Liver (tissue), 9 donors: ENCODE data around the gene DUSP16. TPM values are rescaled to one million over a fixed set of nuclear protein-coding genes. Genes with fewer than 3 reads are reported as not detected.
A peak's percentile ranks its signal among the peaks of the same experiment; 100 is the strongest.

ENCODE experiments used
- DNase-seq: peaks from one replicate; pipeline ENCODE4 v3.0.0-alpha.2; 2017; ENCODE audit warnings: low spot score
- H3K27ac ChIP-seq, 2 donors: one replicate each; pipeline ENCODE4 v1.7.0; 2013; ENCODE audit warnings: inconsistent platforms in 2 of 2, low read length in 2 of 2, control low read depth in 1 of 2, low read depth in 1 of 2, mild to moderate bottlenecking in 1 of 2
- H3K27me3 ChIP-seq, 4 donors: one replicate each; pipeline versions ENCODE4 v1.6.1 to v1.7.0; 2013; ENCODE audit warnings: low read length in 3 of 4, inconsistent platforms in 1 of 4, mild to moderate bottlenecking in 1 of 4, moderate library complexity in 1 of 4; ENCODE audit not compliant: control insufficient read depth in 4 of 4, insufficient read depth in 4 of 4
- H3K36me3 ChIP-seq, 4 donors: one replicate each; pipeline versions ENCODE4 v1.6.1 to v1.7.0; 2013; ENCODE audit warnings: low read length in 3 of 4, mild to moderate bottlenecking in 3 of 4, low read depth in 1 of 4, moderate library complexity in 1 of 4; ENCODE audit not compliant: control insufficient read depth in 4 of 4, insufficient read depth in 3 of 4
- H3K4me1 ChIP-seq, 4 donors: one replicate each; pipeline versions ENCODE4 v1.6.1 to v1.7.0; 2013; ENCODE audit warnings: low read length in 3 of 4, mild to moderate bottlenecking in 3 of 4, moderate library complexity in 1 of 4; ENCODE audit not compliant: control insufficient read depth in 4 of 4, insufficient read depth in 4 of 4
- H3K4me3 ChIP-seq, 3 donors: one replicate each; pipeline versions ENCODE4 v1.6.1 to v1.7.0; 2013; ENCODE audit warnings: low read length in 3 of 3, control low read depth in 1 of 3, low read depth in 1 of 3, mild to moderate bottlenecking in 1 of 3
- H3K9ac ChIP-seq, 2 donors: one replicate each; pipeline ENCODE4 v1.7.0; 2013; ENCODE audit warnings: low read length in 2 of 2, mild to moderate bottlenecking in 2 of 2, moderate library complexity in 2 of 2, control low read depth in 1 of 2, low read depth in 1 of 2
- H3K9me3 ChIP-seq, 4 donors: one replicate each; pipeline versions ENCODE4 v1.6.1 to v1.7.0; 2013; ENCODE audit warnings: low read length in 3 of 4; ENCODE audit not compliant: control insufficient read depth in 4 of 4
- EGR1 ChIP-seq, 2 donors: IDR thresholded peaks; 2 replicates each; pipeline ENCODE4 v1.6.1; 2016 to 2018; ENCODE audit warnings: antibody characterized with exemption in 2 of 2, low read depth in 2 of 2
- FOXA1 ChIP-seq: IDR thresholded peaks from 2 replicates; pipeline ENCODE4 v1.6.1; 2016; ENCODE audit warnings: antibody characterized with exemption
- FOXA2 ChIP-seq: IDR thresholded peaks from 2 replicates; pipeline ENCODE4 v1.6.1; 2016; ENCODE audit warnings: antibody characterized with exemption
- HNF4G ChIP-seq: IDR thresholded peaks from 2 replicates; pipeline ENCODE4 v1.6.1; 2016; ENCODE audit warnings: antibody characterized with exemption
- JUND ChIP-seq, 2 donors: IDR thresholded peaks; 2 replicates each; pipeline ENCODE4 v1.6.1; 2016; ENCODE audit warnings: antibody characterized with exemption in 2 of 2
- NR2F2 ChIP-seq: IDR thresholded peaks from 2 replicates; pipeline ENCODE4 v1.6.1; 2016; ENCODE audit warnings: antibody characterized with exemption
- RAD21 ChIP-seq, 2 donors: IDR thresholded peaks; 2 replicates each; pipeline ENCODE4 v1.6.1; 2016; ENCODE audit warnings: antibody characterized with exemption in 2 of 2, mild to moderate bottlenecking in 2 of 2
- RXRA ChIP-seq, 2 donors: IDR thresholded peaks; 2 replicates each; pipeline ENCODE4 v1.6.1; 2017 to 2018; ENCODE audit warnings: antibody characterized with exemption in 2 of 2, mild to moderate bottlenecking in 1 of 2
- SP1 ChIP-seq: IDR thresholded peaks from 2 replicates; pipeline ENCODE4 v1.6.1; 2018; ENCODE audit warnings: antibody characterized with exemption, mild to moderate bottlenecking
- WGBS: extraction: QIAGEN DNeasy Blood & Tissue Kit; methylation state at CpG from one replicate; pipeline ENCODE4 v1.1.7; 2013; 5-methylcytosine and 5-hydroxymethylcytosine counted together
- polyA plus RNA-seq, 2 donors: library from polyadenylated mRNA; stranded (reverse) in 1 of 2; unstranded in 1 of 2; fragments of 200-250 nt in 1 of 2; fragments of >200 nt in 1 of 2; fragmentation: Nextera tagmentation in 1 of 2; extraction: Ambion mirVana in 1 of 2; gene quantifications; one replicate each; pipeline versions ENCODE4 v1.2.1 to v1.2.3, GENCODE V29; 2013 to 2015
- total RNA-seq, 2 donors: library from RNA; depleted of rRNA; stranded (reverse); fragments of >200 nt; gene quantifications; one replicate each; pipeline ENCODE4 v1.2.3, GENCODE V29; 2014
- TF ChIP-seq, protein P1 (sequence below): IDR thresholded peaks from 2 replicates; pipeline ENCODE4 v1.6.1; 2016; ENCODE audit warnings: antibody characterized with exemption
- TF ChIP-seq, protein P2 (sequence below): IDR thresholded peaks from 2 replicates; pipeline ENCODE4 v1.6.1; 2016; ENCODE audit warnings: antibody characterized with exemption
- TF ChIP-seq, protein P3 (sequence below): IDR thresholded peaks from 2 replicates; pipeline ENCODE4 v1.6.1; 2016; ENCODE audit warnings: antibody characterized with exemption
- donor health status: healthy.
- donor health status: healthy.
- donor health status: healthy.
- donor health status: healthy.
- donor health status: healthy.

Gene DUSP16
- total and polyA plus RNA-seq, 4 donors = 7.8 to 56.4 (median 19.1) TPM

DNA sequence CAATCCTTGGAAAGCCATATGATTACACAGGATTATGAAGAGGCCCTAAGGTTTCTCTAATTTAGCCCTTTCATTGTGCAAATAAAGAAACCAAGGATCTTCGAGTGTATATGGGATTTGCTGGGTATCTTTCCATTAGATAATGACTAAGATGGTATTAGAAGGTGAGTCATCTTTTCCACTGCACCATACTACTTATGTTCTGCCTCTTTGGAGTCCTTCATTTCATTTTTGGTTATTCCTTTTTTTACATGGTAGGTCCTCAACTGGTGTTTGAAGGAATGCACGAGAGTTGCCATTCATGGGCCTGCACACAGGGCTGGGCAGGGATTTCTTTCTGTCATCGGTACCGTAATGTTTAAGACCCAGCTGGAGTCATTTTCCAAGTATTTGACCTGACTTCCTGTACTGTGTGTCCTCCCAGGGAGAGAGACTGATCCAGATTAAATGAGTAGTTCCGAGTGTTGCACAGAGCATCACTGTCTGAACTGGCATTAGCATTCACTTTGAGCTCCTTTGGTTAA is 120.1 kb downstream of the DUSP16 start:
- H3K36me3 ChIP-seq = no peaks in the 10 kb centered on the region
- TF ChIP-seq NR2F2 (peak; percentile 41), JUND (IDR thresholded peaks at IDR 0.05) (peak; percentile 68 to 78), RXRA (IDR thresholded peaks at IDR 0.05) (no peak), HNF4G (no peak)
- TF ChIP-seq, protein P1, sequence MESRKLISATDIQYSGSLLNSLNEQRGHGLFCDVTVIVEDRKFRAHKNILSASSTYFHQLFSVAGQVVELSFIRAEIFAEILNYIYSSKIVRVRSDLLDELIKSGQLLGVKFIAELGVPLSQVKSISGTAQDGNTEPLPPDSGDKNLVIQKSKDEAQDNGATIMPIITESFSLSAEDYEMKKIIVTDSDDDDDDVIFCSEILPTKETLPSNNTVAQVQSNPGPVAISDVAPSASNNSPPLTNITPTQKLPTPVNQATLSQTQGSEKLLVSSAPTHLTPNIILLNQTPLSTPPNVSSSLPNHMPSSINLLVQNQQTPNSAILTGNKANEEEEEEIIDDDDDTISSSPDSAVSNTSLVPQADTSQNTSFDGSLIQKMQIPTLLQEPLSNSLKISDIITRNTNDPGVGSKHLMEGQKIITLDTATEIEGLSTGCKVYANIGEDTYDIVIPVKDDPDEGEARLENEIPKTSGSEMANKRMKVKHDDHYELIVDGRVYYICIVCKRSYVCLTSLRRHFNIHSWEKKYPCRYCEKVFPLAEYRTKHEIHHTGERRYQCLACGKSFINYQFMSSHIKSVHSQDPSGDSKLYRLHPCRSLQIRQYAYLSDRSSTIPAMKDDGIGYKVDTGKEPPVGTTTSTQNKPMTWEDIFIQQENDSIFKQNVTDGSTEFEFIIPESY = no peak
- TF ChIP-seq, protein P2, sequence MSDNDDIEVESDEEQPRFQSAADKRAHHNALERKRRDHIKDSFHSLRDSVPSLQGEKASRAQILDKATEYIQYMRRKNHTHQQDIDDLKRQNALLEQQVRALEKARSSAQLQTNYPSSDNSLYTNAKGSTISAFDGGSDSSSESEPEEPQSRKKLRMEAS = no peak
- TF ChIP-seq, protein P3, sequence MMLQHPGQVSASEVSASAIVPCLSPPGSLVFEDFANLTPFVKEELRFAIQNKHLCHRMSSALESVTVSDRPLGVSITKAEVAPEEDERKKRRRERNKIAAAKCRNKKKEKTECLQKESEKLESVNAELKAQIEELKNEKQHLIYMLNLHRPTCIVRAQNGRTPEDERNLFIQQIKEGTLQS = no peak
- H3K4me3 ChIP-seq = no peak overlapping the region
- H3K4me1 ChIP-seq = peaks cover 8 to 26% (median 10%) of the 10 kb centered on the region in 4 donors
- H3K9ac ChIP-seq = peak overlapping the region in 1 of 2 donors; percentile 55
- WGBS = 83% methylated on average over 5 of the region's 5 CpGs
- H3K27ac ChIP-seq = peak overlapping the region; percentile 76 to 85
- no peaks in the 10 kb centered on the region for H3K9me3 ChIP-seq
- no peaks in the 10 kb centered on the region for H3K27me3 ChIP-seq
- DNase-seq = no peak

DNA sequence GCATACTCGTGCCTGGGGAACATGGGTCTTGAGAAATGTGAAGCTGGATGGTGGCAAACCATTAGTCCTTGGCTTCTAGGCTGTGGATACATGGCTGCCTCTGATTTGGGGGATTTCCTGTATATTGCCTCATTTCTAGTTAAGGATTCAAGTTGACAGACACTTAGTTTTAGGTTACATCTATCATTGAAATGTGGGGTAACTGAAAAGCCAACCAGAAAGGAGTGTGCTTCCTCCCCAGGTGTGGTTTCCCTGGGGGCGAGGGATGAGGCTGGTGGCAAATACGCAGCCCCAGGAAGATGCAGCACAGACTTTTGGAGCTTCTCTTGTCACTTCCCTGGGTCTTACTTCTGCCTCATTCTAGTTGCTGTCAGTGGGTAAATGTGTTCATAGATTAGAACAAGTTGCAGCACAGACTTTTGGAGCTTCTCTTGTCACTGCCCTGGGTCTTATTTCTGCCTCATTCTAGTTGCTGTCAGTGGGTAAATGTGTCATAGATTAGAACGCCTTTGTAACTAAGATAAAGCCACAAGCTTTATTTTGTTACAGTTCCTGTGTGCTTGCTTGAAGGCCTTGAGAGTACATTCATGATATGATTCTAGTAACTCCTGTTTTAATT is 120.7 kb downstream of the DUSP16 start:
- DNase-seq = no peak
- Histone ChIP-seq H3K4me1 (peaks cover 8 to 26% (median 10%) of the 10 kb centered on the region in 4 donors), H3K27ac (peak overlapping the region; percentile 76 to 85), H3K36me3 (no peaks in the 10 kb centered on the region), H3K27me3 (no peaks in the 10 kb centered on the region), H3K9ac (peak overlapping the region in 1 of 2 donors; percentile 31), H3K9me3 (no peaks in the 10 kb centered on the region), H3K4me3 (no peak overlapping the region)
- TF ChIP-seq EGR1 (IDR thresholded peaks at IDR 0.05; ENCODE audit: low read depth in 2 of 2) (no peak), FOXA2 (no peak), RAD21 (IDR thresholded peaks at IDR 0.05) (no peak), SP1 (no peak)
- WGBS = 80% methylated on average over 4 of the region's 4 CpGs

DNA sequence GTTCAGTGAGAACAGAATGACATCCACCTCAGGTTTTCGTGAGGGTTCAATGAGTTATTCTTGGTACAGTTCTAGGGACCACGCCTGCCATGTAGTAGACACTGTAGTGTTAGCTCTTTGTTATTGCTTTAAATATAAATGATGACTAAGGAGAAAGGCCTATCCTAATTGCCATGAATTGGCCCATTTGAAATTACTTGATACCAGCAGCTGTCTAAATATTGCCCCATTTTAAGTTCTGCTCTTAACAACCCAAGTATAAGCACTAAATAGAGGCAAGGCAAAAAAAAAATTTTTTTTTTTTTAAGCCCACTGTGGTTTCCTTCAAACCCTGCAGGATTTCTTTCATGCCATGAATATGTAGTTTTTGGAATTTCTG is 121.2 kb downstream of the DUSP16 start:
- no peaks in the 10 kb centered on the region for H3K27me3 ChIP-seq
- no peak overlapping the region for H3K4me3 ChIP-seq
- 89% methylated on average over 2 of the region's 2 CpGs for WGBS
- H3K9ac ChIP-seq = peak overlapping the region in 1 of 2 donors; percentile 31
- no peak for DNase-seq
- H3K27ac ChIP-seq = peak overlapping the region; percentile 76 to 85
- no peaks in the 10 kb centered on the region for H3K9me3 ChIP-seq
- TF ChIP-seq FOXA1 (no peak), RXRA (IDR thresholded peaks at IDR 0.05) (no peak)
- H3K36me3 ChIP-seq = no peaks in the 10 kb centered on the region
- H3K4me1 ChIP-seq = peaks cover 8 to 26% (median 10%) of the 10 kb centered on the region in 4 donors
